Fibroblast of villous mesenchyme (primary cell): ENCODE data around the gene FBRS. TPM values are rescaled to one million over a fixed set of nuclear protein-coding genes. Genes with fewer than 3 reads are reported as not detected.
"Not testable (repeated sequence)": the region's sequence is repeated elsewhere in the genome, so short reads cannot be mapped to it uniquely, and the experiment has no call there.

Experiments
- DNase-seq: peaks from one replicate; pipeline ENCODE4 v3.0.0-alpha.2; 2010; ENCODE audit warnings: low read depth
- H3K4me3 ChIP-seq: 2 replicates; pipeline ENCODE4 v1.5.1; 2011; ENCODE audit warnings: low read depth, mild to moderate bottlenecking, low read length
- CTCF ChIP-seq: IDR thresholded peaks from 2 replicates; pipeline ENCODE4 v1.5.1; 2012; ENCODE audit warnings: low read depth, mild to moderate bottlenecking, low read length; ENCODE audit not compliant: insufficient read depth
- total RNA-seq: library from RNA; depleted of rRNA; stranded (reverse); fragments of >200 nt; gene quantifications from 2 replicates; pipeline ENCODE4 v1.2.3, GENCODE V29; 2012

Gene FBRS
- total RNA-seq, 1 donor, result 30.2 TPM

GRCh38 chr16:30628628-30629540 is 29.3 kb upstream of the FBRS start:
- H3K4me3 ChIP-seq, result peak overlapping the region; percentile 47
- peak; percentile 94 for TF ChIP-seq CTCF
- DNase-seq, result peak; percentile 77

- not testable (repeated sequence) for DNase-seq, H3K4me3 ChIP-seq
Observed at GRCh38 chr16:30632454-30632853, 25.8 kb upstream of the FBRS start.

GRCh38 chr16:30633526-30633925 is 24.7 kb upstream of the FBRS start:
- peak overlapping the region; percentile 83 for H3K4me3 ChIP-seq
- DNase-seq, result no peak
- TF ChIP-seq CTCF, result no peak

- TF ChIP-seq CTCF, result no peak
- no peak overlapping the region for H3K4me3 ChIP-seq
- no peak for DNase-seq
Observed at GRCh38 chr16:30636599-30636998, 21.6 kb upstream of the FBRS start.

- H3K4me3 ChIP-seq, DNase-seq: not testable (repeated sequence)
Observed at GRCh38 chr16:30637139-30637538, 21.1 kb upstream of the FBRS start.

- peak; percentile 53 for DNase-seq
- no peak overlapping the region for H3K4me3 ChIP-seq
- peak; percentile 58 for TF ChIP-seq CTCF
Observed at GRCh38 chr16:30637944-30638343, 20.3 kb upstream of the FBRS start.

- TF ChIP-seq CTCF, result no peak
- DNase-seq, result no peak
- no peak overlapping the region for H3K4me3 ChIP-seq
Observed at GRCh38 chr16:30641378-30641982, 16.8 kb upstream of the FBRS start.
